ENCODE measurements around the gene ZIC2.

- TF ChIP-seq CTCF (conservative IDR thresholded peaks at IDR 0.05; ENCODE audit: low read depth, low read length) (0 out of 2 replicates have a peak, but pooled peaks have one; percentile 19), EZH2 (IDR thresholded peaks at IDR 0.05; ENCODE audit: borderline replicate concordance, low read depth, low read length, poor library complexity, severe bottlenecking) (no peak)
Measured at GRCh38 chr13:99987154-99988019, 5.8 kb downstream of the ZIC2 start.

All from A673 (cell line).